Panc1 (cell line): ENCODE results near the gene DNAH6. TPM values are rescaled to one million over a fixed set of nuclear protein-coding genes. Genes with fewer than 3 reads are reported as not detected.

Experiments
- ATAC-seq: fragments of 200-7000 bp; cut with Tn5 transposase; 2 replicates; pipeline ENCODE4 v1.9.1; 2020; ENCODE audit warnings: mild to moderate bottlenecking, moderate library complexity
- BruUV-seq: library from RNA; stranded (reverse); fragments of 400-500 nt; replicated peaks from 2 replicates; lab custom pipeline; 2021; lab: Mats Ljungman, UMichigan
- CTCF ChIA-PET: fragments of 300-600 bp; sonication (Branson Sonifier 250); formaldehyde crosslinking; loops from one replicate; lab custom pipeline; 2022; ENCODE audit warnings: antibody characterized with exemption; lab: Charles Lee
- POLR2A ChIA-PET: fragments of 300-600 bp; sonication (Branson Sonifier 250); formaldehyde crosslinking; loops from one replicate; lab custom pipeline; 2022; ENCODE audit warnings: antibody characterized with exemption; lab: Charles Lee
- DNase-seq: peaks from one replicate; pipeline ENCODE4 v3.0.0-alpha.2; 2010; ENCODE audit warnings: low read depth, low spot score
- H3K27ac ChIP-seq: 2 replicates; pipeline ENCODE4 v1.5.1; 2011; ENCODE audit warnings: mild to moderate bottlenecking, low read length, inconsistent platforms
- H3K27me3 ChIP-seq: fragments of 200-500 bp; sonication (Bioruptor generic); 2 replicates; pipeline ENCODE4 v1.6.0; 2014; ENCODE audit warnings: low read length, inconsistent platforms; ENCODE audit not compliant: control insufficient read depth, insufficient read depth
- H3K36me3 ChIP-seq: fragments of 200-500 bp; sonication (Bioruptor generic); 2 replicates; pipeline ENCODE4 v1.5.1; 2014; ENCODE audit warnings: inconsistent platforms, mild to moderate bottlenecking, low read length, moderate library complexity; ENCODE audit not compliant: control insufficient read depth, insufficient read depth
- H3K4me1 ChIP-seq: 2 replicates; pipeline ENCODE4 v1.5.1; 2011; ENCODE audit warnings: inconsistent platforms, mild to moderate bottlenecking, low read length, moderate library complexity; ENCODE audit not compliant: control insufficient read depth, insufficient read depth
- H3K4me3 ChIP-seq, 2 experiments: 2 replicates each; pipeline ENCODE4 v1.5.1; 2011 to 2012; ENCODE audit warnings: low read depth in 2 of 2, low read length in 2 of 2, mild to moderate bottlenecking in 2 of 2, inconsistent platforms in 1 of 2, moderate library complexity in 1 of 2
- H3K9me3 ChIP-seq: fragments of 200-500 bp; sonication (Bioruptor generic); 2 replicates; pipeline ENCODE4 v1.5.1; 2014; ENCODE audit warnings: low read depth, mild to moderate bottlenecking, inconsistent platforms, low read length, moderate library complexity; ENCODE audit not compliant: control insufficient read depth, insufficient read depth
- CTCF ChIP-seq: fragments of 450-650 bp; IDR thresholded peaks from 2 replicates; pipeline ENCODE4 v1.5.1; 2017; ENCODE audit warnings: mild to moderate bottlenecking
- POLR2AphosphoS5 ChIP-seq: IDR thresholded peaks from 2 replicates; pipeline ENCODE4 v1.6.1; 2012; ENCODE audit warnings: mild to moderate bottlenecking, low read depth, low read length, moderate library complexity
- REST ChIP-seq, 2 experiments: IDR thresholded peaks; 2 replicates each; pipeline ENCODE4 v1.6.1; 2011 to 2012; ENCODE audit warnings: low read depth in 2 of 2, control low read depth in 1 of 2, low read length in 1 of 2, mild to moderate bottlenecking in 1 of 2, moderate library complexity in 1 of 2; ENCODE audit not compliant: insufficient read depth in 1 of 2
- SIN3A ChIP-seq: IDR thresholded peaks from 2 replicates; pipeline ENCODE4 v1.6.1; 2012; ENCODE audit warnings: low read depth, mild to moderate bottlenecking, low read length, moderate library complexity, borderline replicate concordance; ENCODE audit not compliant: insufficient read depth
- TCF7L2 ChIP-seq: IDR thresholded peaks from 2 replicates; pipeline ENCODE4 v1.6.1; 2011; ENCODE audit warnings: mild to moderate bottlenecking, low read depth, low read length, inconsistent platforms
- in situ Hi-C: cut with HindIII; loops from 2 replicates; pipeline ENCODE4 v1.10.0; 2016; ENCODE audit warnings: low sequenced_read_pairs, low pct_unique_long_range_greater_than_20kb
- intact Hi-C: fragments of 100-400 bp; cut with micrococcal nuclease; formaldehyde crosslinking; loops from one replicate; pipeline ENCODE4 v1.10.0; 2022; ENCODE audit not compliant: unreplicated experiment
- total RNA-seq: library from RNA; stranded (reverse); gene quantifications from one replicate; pipeline ENCODE4 v1.2.1, GENCODE V29; 2021; ENCODE audit not compliant: unreplicated experiment

DNAH6 gene
- total RNA-seq, 1 experiment from 2014 or later = 0.26 TPM

- ATAC-seq (no peak), DNase-seq (no peak)
- POLR2A ChIA-PET = no interaction called here
- Histone ChIP-seq H3K4me3 (no peak overlapping the region), H3K9me3 (no peaks in the 10 kb centered on the region), H3K4me1 (no peaks in the 10 kb centered on the region), H3K36me3 (no peaks in the 10 kb centered on the region), H3K27me3 (peaks cover 8% of the 10 kb centered on the region), H3K27ac (no peak overlapping the region)
- CTCF ChIA-PET = no interaction called here
- intact Hi-C loops (loop anchor here (10.0 kb wide), 1 partner anchor 211 kb away; no protein-coding TSS in a partner anchor), in situ Hi-C loops (no loop called here)
- no peak for TF ChIP-seq REST (IDR thresholded peaks at IDR 0.05; ENCODE audit: insufficient read depth in 1 of 2, low read depth in 2 of 2, low read length in 1 of 2)
- no peak for TF ChIP-seq TCF7L2
- no peak for TF ChIP-seq SIN3A
- TF ChIP-seq CTCF = no peak; the same call in 1 of the 2 replicates
- no peak for TF ChIP-seq POLR2AphosphoS5
- BruUV-seq = no TSS peak
Measured at GRCh38 chr2:84653302-84653701, 137.0 kb downstream of the DNAH6 start.

- peaks cover 6% of the 10 kb centered on the region for H3K27me3 ChIP-seq
- intact Hi-C loops (loop anchor here (10.0 kb wide), 1 partner anchor 210 kb away; no protein-coding TSS in a partner anchor), in situ Hi-C loops (no loop called here)
- POLR2A ChIA-PET = no interaction called here
- no peak overlapping the region for H3K27ac ChIP-seq
- TF ChIP-seq REST (IDR thresholded peaks at IDR 0.05; ENCODE audit: insufficient read depth in 1 of 2, low read depth in 2 of 2, low read length in 1 of 2) (no peak), SIN3A (no peak), CTCF (no peak), TCF7L2 (no peak), POLR2AphosphoS5 (no peak)
- no peaks in the 10 kb centered on the region for H3K36me3 ChIP-seq
- H3K4me3 ChIP-seq = no peak overlapping the region
- CTCF ChIA-PET = no interaction called here
- H3K4me1 ChIP-seq = no peaks in the 10 kb centered on the region
- ATAC-seq (no peak), DNase-seq (no peak)
- no peaks in the 10 kb centered on the region for H3K9me3 ChIP-seq
- no TSS peak for BruUV-seq
Measured at GRCh38 chr2:84654414-84654813, 138.1 kb downstream of the DNAH6 start.
